GM23338 (cell line): Measurements from ENCODE around the gene TMC2. TPM values are rescaled to one million over a fixed set of nuclear protein-coding genes. Genes with fewer than 3 reads are reported as not detected.

Source experiments
- ATAC-seq: fragments of 200-7000 bp; cut with Tn5 transposase; 3 replicates; pipeline ENCODE4 v1.9.1; 2020
- DNase-seq: peaks from one replicate; pipeline ENCODE4 v3.0.0-alpha.2; 2015; ENCODE audit warnings: low spot score
- H2AFZ ChIP-seq: fragments of 200-600 bp; sonication (generic); 2 replicates; pipeline ENCODE4 v1.8.0; 2016; ENCODE audit warnings: antibody characterized with exemption, mild to moderate bottlenecking, moderate library complexity
- H3F3A ChIP-seq: fragments of 200-600 bp; sonication (generic); replicated peaks from 2 replicates; pipeline ENCODE4 v1.8.0; 2017; ENCODE audit warnings: antibody characterized with exemption, mixed run types, low read depth
- H3K27ac ChIP-seq: fragments of 200-600 bp; sonication (generic); 2 replicates; pipeline ENCODE4 v1.6.1; 2016; ENCODE audit warnings: low read depth
- H3K27me3 ChIP-seq: fragments of 200-600 bp; sonication (generic); 2 replicates; pipeline ENCODE4 v1.8.0; 2016; ENCODE audit warnings: mild to moderate bottlenecking, mixed run types, moderate library complexity; ENCODE audit not compliant: insufficient read depth
- H3K36me3 ChIP-seq: fragments of 200-600 bp; sonication (generic); 2 replicates; pipeline ENCODE4 v1.8.0; 2016; ENCODE audit warnings: mild to moderate bottlenecking; ENCODE audit not compliant: insufficient read depth
- H3K4me1 ChIP-seq: fragments of 200-600 bp; sonication (generic); 2 replicates; pipeline ENCODE4 v1.8.0; 2016; ENCODE audit warnings: mild to moderate bottlenecking, moderate library complexity; ENCODE audit not compliant: insufficient read depth
- H3K4me2 ChIP-seq: fragments of 200-600 bp; sonication (generic); 2 replicates; pipeline ENCODE4 v1.7.1; 2017; ENCODE audit warnings: mixed run types
- H3K4me3 ChIP-seq: fragments of 200-600 bp; sonication (generic); 2 replicates; pipeline ENCODE4 v1.6.1; 2016; ENCODE audit warnings: mixed run types
- H3K79me2 ChIP-seq: fragments of 200-600 bp; sonication (generic); replicated peaks from 2 replicates; pipeline ENCODE4 v1.8.0; 2017; ENCODE audit warnings: mild to moderate bottlenecking; ENCODE audit not compliant: insufficient read depth
- H3K9me2 ChIP-seq: fragments of 200-600 bp; sonication (generic); 2 replicates; pipeline ENCODE4 v1.8.0; 2017; ENCODE audit not compliant: insufficient read depth
- H4K20me1 ChIP-seq: fragments of 200-600 bp; sonication (generic); replicated peaks from 2 replicates; pipeline ENCODE4 v1.8.0; 2017; ENCODE audit warnings: mild to moderate bottlenecking; ENCODE audit not compliant: insufficient read depth
- H3K27ac Mint-ChIP-seq: 2 replicates; pipeline ENCODE4 v1.8.0; 2020; ENCODE audit warnings: inconsistent platforms, mild to moderate bottlenecking, moderate library complexity, mixed read lengths
- H3K27me3 Mint-ChIP-seq: 3 replicates; pipeline ENCODE4 v1.8.0; 2022; ENCODE audit warnings: low read depth, mild to moderate bottlenecking, moderate library complexity, mixed read lengths, inconsistent platforms; ENCODE audit not compliant: insufficient read depth, poor library complexity
- H3K36me3 Mint-ChIP-seq: 3 replicates; pipeline ENCODE4 v1.8.0; 2021; ENCODE audit warnings: low read depth, mild to moderate bottlenecking, inconsistent platforms, moderate library complexity, mixed read lengths
- H3K4me1 Mint-ChIP-seq: 3 replicates; pipeline ENCODE4 v1.8.0; 2020; ENCODE audit warnings: mild to moderate bottlenecking, inconsistent platforms, mixed read lengths
- H3K4me3 Mint-ChIP-seq: 3 replicates; pipeline ENCODE4 v1.8.0; 2021; ENCODE audit warnings: moderate library complexity, mild to moderate bottlenecking, inconsistent platforms, mixed read lengths
- H3K9me3 Mint-ChIP-seq: 3 replicates; pipeline ENCODE4 v1.8.0; 2020; ENCODE audit warnings: moderate library complexity, mild to moderate bottlenecking, inconsistent platforms, mixed read lengths
- CREB1 ChIP-seq: fragments of 250-450 bp; sonication (Bioruptor Pico); IDR thresholded peaks from 2 replicates; pipeline ENCODE4 v1.5.0; 2020; ENCODE audit warnings: low read depth, mild to moderate bottlenecking, moderate library complexity
- EZH2 ChIP-seq: fragments of 200-600 bp; sonication (generic); IDR thresholded peaks from one replicate; pipeline ENCODE4 v1.8.0; 2017; ENCODE audit warnings: antibody characterized with exemption, mild to moderate bottlenecking, low read depth; ENCODE audit not compliant: unreplicated experiment
- EZH2phosphoT487 ChIP-seq: fragments of 200-600 bp; sonication (generic); IDR thresholded peaks from one replicate; pipeline ENCODE4 v1.8.1; 2018; ENCODE audit warnings: antibody characterized with exemption; ENCODE audit not compliant: unreplicated experiment
- ZNF331 ChIP-seq: fragments of 250-450 bp; sonication (Bioruptor Pico); IDR thresholded peaks from 2 replicates; pipeline ENCODE4 v1.5.0; 2020; ENCODE audit warnings: low read depth, mild to moderate bottlenecking, moderate library complexity
- polyA plus RNA-seq: library from polyadenylated mRNA; unstranded; fragments of >200 nt; fragmentation: Nextera tagmentation; extraction: Ambion mirVana; gene quantifications from 2 replicates; pipeline ENCODE4 v1.2.1, GENCODE V29; 2016
- total RNA-seq: library from RNA; depleted of rRNA; stranded (reverse); fragments of >200 nt; shearing (Covaris generic); gene quantifications from 2 replicates; pipeline ENCODE4 v1.2.3, GENCODE V29; 2014
- TF ChIP-seq, protein P1 (sequence below): fragments of 250-450 bp; sonication (Bioruptor Pico); IDR thresholded peaks from 2 replicates; pipeline ENCODE4 v1.5.0; 2020; ENCODE audit warnings: mild to moderate bottlenecking, moderate library complexity

The TMC2 gene
- total and polyA plus RNA-seq, 2 experiments from 2014 or later, result not detected

DNA sequence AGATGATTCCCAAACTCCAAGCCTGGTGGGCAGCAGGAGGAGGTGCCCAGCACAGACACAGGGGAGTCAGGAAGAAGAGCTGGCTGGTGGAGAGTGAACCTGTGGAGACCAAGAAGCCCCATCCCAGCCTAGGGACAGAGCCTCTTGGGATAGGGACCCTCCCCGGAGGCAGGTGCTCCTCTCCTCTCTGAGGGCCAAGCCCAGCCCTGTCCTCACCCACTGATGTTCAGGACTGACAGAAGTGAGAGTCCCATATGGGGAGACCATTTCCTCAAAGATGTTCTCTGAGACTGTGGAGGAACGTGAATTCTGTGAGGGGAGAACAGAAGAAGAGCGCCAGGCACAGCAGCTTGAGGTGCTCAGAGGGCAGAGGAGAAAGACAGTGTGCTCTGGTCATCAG, 153.8 kb downstream of the TMC2 start (continued):
- TF ChIP-seq, protein P1, sequence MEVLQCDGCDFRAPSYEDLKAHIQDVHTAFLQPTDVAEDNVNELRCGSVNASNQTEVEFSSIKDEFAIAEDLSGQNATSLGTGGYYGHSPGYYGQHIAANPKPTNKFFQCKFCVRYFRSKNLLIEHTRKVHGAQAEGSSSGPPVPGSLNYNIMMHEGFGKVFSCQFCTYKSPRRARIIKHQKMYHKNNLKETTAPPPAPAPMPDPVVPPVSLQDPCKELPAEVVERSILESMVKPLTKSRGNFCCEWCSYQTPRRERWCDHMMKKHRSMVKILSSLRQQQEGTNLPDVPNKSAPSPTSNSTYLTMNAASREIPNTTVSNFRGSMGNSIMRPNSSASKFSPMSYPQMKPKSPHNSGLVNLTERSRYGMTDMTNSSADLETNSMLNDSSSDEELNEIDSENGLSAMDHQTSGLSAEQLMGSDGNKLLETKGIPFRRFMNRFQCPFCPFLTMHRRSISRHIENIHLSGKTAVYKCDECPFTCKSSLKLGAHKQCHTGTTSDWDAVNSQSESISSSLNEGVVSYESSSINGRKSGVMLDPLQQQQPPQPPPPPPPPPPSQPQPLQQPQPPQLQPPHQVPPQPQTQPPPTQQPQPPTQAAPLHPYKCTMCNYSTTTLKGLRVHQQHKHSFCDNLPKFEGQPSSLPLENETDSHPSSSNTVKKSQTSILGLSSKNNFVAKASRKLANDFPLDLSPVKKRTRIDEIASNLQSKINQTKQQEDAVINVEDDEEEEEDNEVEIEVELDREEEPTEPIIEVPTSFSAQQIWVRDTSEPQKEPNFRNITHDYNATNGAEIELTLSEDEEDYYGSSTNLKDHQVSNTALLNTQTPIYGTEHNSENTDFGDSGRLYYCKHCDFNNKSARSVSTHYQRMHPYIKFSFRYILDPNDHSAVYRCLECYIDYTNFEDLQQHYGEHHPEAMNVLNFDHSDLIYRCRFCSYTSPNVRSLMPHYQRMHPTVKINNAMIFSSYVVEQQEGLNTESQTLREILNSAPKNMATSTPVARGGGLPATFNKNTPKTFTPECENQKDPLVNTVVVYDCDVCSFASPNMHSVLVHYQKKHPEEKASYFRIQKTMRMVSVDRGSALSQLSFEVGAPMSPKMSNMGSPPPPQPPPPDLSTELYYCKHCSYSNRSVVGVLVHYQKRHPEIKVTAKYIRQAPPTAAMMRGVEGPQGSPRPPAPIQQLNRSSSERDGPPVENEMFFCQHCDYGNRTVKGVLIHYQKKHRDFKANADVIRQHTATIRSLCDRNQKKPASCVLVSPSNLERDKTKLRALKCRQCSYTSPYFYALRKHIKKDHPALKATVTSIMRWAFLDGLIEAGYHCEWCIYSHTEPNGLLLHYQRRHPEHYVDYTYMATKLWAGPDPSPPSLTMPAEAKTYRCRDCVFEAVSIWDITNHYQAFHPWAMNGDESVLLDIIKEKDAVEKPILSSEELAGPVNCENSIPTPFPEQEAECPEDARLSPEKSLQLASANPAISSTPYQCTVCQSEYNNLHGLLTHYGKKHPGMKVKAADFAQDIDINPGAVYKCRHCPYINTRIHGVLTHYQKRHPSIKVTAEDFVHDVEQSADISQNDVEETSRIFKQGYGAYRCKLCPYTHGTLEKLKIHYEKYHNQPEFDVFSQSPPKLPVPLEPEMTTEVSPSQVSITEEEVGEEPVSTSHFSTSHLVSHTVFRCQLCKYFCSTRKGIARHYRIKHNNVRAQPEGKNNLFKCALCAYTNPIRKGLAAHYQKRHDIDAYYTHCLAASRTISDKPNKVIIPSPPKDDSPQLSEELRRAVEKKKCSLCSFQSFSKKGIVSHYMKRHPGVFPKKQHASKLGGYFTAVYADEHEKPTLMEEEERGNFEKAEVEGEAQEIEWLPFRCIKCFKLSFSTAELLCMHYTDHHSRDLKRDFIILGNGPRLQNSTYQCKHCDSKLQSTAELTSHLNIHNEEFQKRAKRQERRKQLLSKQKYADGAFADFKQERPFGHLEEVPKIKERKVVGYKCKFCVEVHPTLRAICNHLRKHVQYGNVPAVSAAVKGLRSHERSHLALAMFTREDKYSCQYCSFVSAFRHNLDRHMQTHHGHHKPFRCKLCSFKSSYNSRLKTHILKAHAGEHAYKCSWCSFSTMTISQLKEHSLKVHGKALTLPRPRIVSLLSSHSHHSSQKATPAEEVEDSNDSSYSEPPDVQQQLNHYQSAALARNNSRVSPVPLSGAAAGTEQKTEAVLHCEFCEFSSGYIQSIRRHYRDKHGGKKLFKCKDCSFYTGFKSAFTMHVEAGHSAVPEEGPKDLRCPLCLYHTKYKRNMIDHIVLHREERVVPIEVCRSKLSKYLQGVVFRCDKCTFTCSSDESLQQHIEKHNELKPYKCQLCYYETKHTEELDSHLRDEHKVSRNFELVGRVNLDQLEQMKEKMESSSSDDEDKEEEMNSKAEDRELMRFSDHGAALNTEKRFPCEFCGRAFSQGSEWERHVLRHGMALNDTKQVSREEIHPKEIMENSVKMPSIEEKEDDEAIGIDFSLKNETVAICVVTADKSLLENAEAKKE, result no peak
- no peak for TF ChIP-seq EZH2

DNA sequence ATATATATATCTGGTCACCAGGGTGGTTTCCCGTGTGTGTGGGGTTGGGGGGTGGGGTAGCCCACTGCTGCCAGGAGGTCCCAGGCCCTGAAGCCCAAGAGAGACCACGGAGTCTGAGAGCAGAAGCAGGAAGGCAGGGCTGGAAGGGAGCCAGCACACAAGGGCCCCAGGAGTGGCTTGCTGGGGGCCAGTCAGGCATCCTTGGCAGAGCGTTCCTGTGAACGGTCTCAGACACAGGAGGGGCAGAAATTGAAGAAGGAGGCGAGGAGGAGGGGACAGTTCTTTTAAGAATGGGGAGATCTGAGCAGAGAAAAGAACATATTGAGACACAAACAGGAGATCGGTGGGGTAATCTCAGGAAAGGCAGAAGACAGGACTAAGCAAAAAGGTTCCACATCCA, 154.3 kb downstream of the TMC2 start:
- Mint-ChIP-seq H3K27ac (no peak overlapping the region), H3K4me3 (peak overlapping the region; percentile 83; the same call in 1 of the 3 replicates), H3K27me3 (peaks cover 73% of the 10 kb centered on the region), H3K9me3 (peaks cover 9% of the 10 kb centered on the region; the same call in 2 of the 3 replicates), H3K36me3 (peaks cover 7% of the 10 kb centered on the region; the same call in 1 of the 3 replicates), H3K4me1 (peaks cover 30% of the 10 kb centered on the region)
- Histone ChIP-seq H3K4me3 (no peak overlapping the region), H3K4me1 (peaks cover 21% of the 10 kb centered on the region; the same call in 1 of the 2 replicates), H3K27me3 (peaks cover 87% of the 10 kb centered on the region), H3K27ac (no peak overlapping the region), H2AFZ (no peak overlapping the region), H3K4me2 (no peak overlapping the region), H3K36me3 (no peaks in the 10 kb centered on the region), H3K9me2 (no peaks in the 10 kb centered on the region), H3K79me2 (no peaks in the 10 kb centered on the region), H4K20me1 (peaks cover 11% of the 10 kb centered on the region; the same call in 1 of the 2 replicates), H3F3A (peaks cover 7% of the 10 kb centered on the region; the same call in 1 of the 2 replicates)
- no peak for DNase-seq
- ATAC-seq, result no peak
- no peak for TF ChIP-seq EZH2phosphoT487
- TF ChIP-seq CREB1, result no peak
- TF ChIP-seq ZNF331 (CRISPR knock-in tag), result no peak
